Heart left ventricle (tissue), 16 donors: ENCODE measurements around the gene DOP1A. TPM values are rescaled to one million over a fixed set of nuclear protein-coding genes. Genes with fewer than 3 reads are reported as not detected.
"Not testable (repeated sequence)": the region's sequence is repeated elsewhere in the genome, so short reads cannot be mapped to it uniquely, and the experiment has no call there.

Experiments
- ATAC-seq, 4 donors: fragments of 200-7000 bp; cut with Tn5 transposase; one replicate each; pipeline ENCODE4 v1.9.1; 2020 to 2022; ENCODE audit warnings: moderate library complexity in 4 of 4, mild to moderate bottlenecking in 3 of 4, moderate number of reproducible peaks in 1 of 4
- DNase-seq, 5 donors: peaks; one replicate each; pipeline ENCODE4 v3.0.0-alpha.2; 2020
- H3K27ac ChIP-seq, 12 donors: fragments of 200-600 bp; sonication (generic) in 4 of 12; one replicate each; pipeline versions ENCODE4 v1.5.0 to v1.8.0; 2016 to 2022; ENCODE audit warnings: mild to moderate bottlenecking in 2 of 12
- H3K27me3 ChIP-seq, 9 donors: fragments of 200-600 bp; sonication (generic) in 2 of 9; one replicate each; pipeline versions ENCODE4 v1.5.1 to v1.8.0; 2016 to 2022; ENCODE audit warnings: mild to moderate bottlenecking in 3 of 9
- H3K36me3 ChIP-seq, 9 donors: fragments of 200-600 bp; sonication (generic) in 2 of 9; one replicate each; pipeline versions ENCODE4 v1.5.0 to v1.8.0; 2018 to 2022; ENCODE audit warnings: mild to moderate bottlenecking in 2 of 9
- H3K4me1 ChIP-seq, 12 donors: fragments of 200-600 bp; sonication (generic) in 4 of 12; one replicate each; pipeline versions ENCODE4 v1.5.0 to v1.8.0; 2016 to 2022; ENCODE audit warnings: mild to moderate bottlenecking in 3 of 12
- H3K4me3 ChIP-seq, 12 donors: fragments of 200-600 bp; sonication (generic) in 4 of 12; one replicate each; pipeline versions ENCODE4 v1.5.0 to v1.8.0; 2017 to 2022; ENCODE audit warnings: mild to moderate bottlenecking in 9 of 12, moderate library complexity in 4 of 12
- H3K9me3 ChIP-seq, 12 donors: fragments of 200-600 bp; sonication (generic) in 4 of 12; one replicate each; pipeline versions ENCODE4 v1.5.0 to v1.8.0; 2016 to 2022; ENCODE audit warnings: mild to moderate bottlenecking in 1 of 12
- CTCF ChIP-seq, 12 donors: fragments of 200-600 bp; sonication (generic) in 4 of 12; IDR thresholded peaks; one replicate each; pipeline versions ENCODE4 v1.5.0 to v1.8.0; 2018 to 2022; ENCODE audit warnings: antibody characterized with exemption in 12 of 12, mild to moderate bottlenecking in 5 of 12
- POLR2A ChIP-seq, 2 donors: fragments of 450-650 bp; IDR thresholded peaks; one replicate each; pipeline ENCODE4 v1.6.1; 2017; ENCODE audit warnings: antibody characterized with exemption in 2 of 2, mild to moderate bottlenecking in 2 of 2, moderate library complexity in 2 of 2
- WGBS, 4 donors: extraction: QIAGEN DNeasy Blood & Tissue Kit in 2 of 4; methylation state at CpG; one replicate each; pipeline versions ENCODE4 v1.1.5 to v1.1.7; 2013 to 2018; 5-methylcytosine and 5-hydroxymethylcytosine counted together
- intact Hi-C, 10 donors: fragments of 100-400 bp; cut with DNase I; formaldehyde crosslinking; loops; one replicate each; pipeline versions ENCODE4 v1.11.1 to v1.14.2; 2022
- polyA plus RNA-seq, 2 donors: library from polyadenylated mRNA; stranded (reverse); fragments of 200-250 nt; gene quantifications; one replicate each; pipeline ENCODE4 v1.2.3, GENCODE V29; 2013
- total RNA-seq, 9 donors: library from RNA; depleted of rRNA in 2 of 9; stranded (reverse); fragments of >200 nt in 2 of 9; fragmentation: NEBNext Ultra II Directional in 3 of 9; extraction: Animal tissue kit (Norgen Biotek cat#: 25700) in 3 of 9; gene quantifications; one replicate each; pipeline versions ENCODE4 v1.1.0 to v1.2.4, GENCODE V29; 2016 to 2023
- donor health status: ischemic (EF 13 %, LVEDD 7.1; RV severe dilation, severe dysfunction).
- donor health status: healthy with polysubstance abuse.
- donor health status: DM: no; HTN: yes; CAD: no.
- donor health status: DM: no; HTN: no; CAD: no.
- donor health status: ischemic (EF 25% LVEDD 6.9; RV normal size, moderate dysfunction).
- donor health status: ischemic (EF 25% LVEDD 5.7; RV mildly dilated, moderate dysfunction).
- donor health status: healthy.
- donor health status: DM: yes; HTN: yes; CAD: no.
- donor health status: ischemic (EF 35%, LVEDD 5.7; RV mildly dilated, moderate dysfunction).
- donor health status: nonischemic (EF 11% LVEDD 7.7; RV severe dilation, severe dysfunction).
- donor health status: DM: yes; HTN: yes; CAD: no.
- donor health status: PGD.
- donor health status: ischemic (EF 29% LVEDD 5.4; RV normal size, mild dysfunction).
- donor health status: nonischemic (EF 23%, LVEDD 6.1; RV moderate dilation, normal function).

Gene DOP1A
- total and polyA plus RNA-seq, 11 donors: 5.0 to 25.7 (median 22.6) TPM

GRCh38 chr6:83188501-83188900, 121.0 kb downstream of the DOP1A start:
- intact Hi-C loops: no loop called here
- 66 to 72% (median 69%) methylated on average over 3 of the region's 3 CpGs for WGBS, 4 donors

GRCh38 chr6:83190626-83191025, 123.2 kb downstream of the DOP1A start:
- Histone ChIP-seq H3K36me3 (peaks cover 0 to 51% (median 40%) of the 10 kb centered on the region in 9 donors), H3K4me3 (no peak overlapping the region), H3K27me3 (no peaks in the 10 kb centered on the region), H3K4me1 (peaks cover 0 to 29% (median 16%) of the 10 kb centered on the region in 12 donors), H3K27ac (no peak overlapping the region), H3K9me3 (no peaks in the 10 kb centered on the region)
- intact Hi-C loops: loop anchor here in 7 of 10 donors (5.0 to 10.0 kb wide), 5 partner anchors 116 to 946 kb away; partner anchors contain the start of genes DOP1A (in 3 of the 7), IBTK (in 3 of the 7), UBE3D (in 3 of the 7) and TPBG (in 2 of the 7)
- no peak for ATAC-seq
- 91 to 98% (median 96%) methylated on average over 6 of the region's 6 CpGs for WGBS, 4 donors
- TF ChIP-seq CTCF (IDR thresholded peaks at IDR 0.05) (no peak), POLR2A (IDR thresholded peaks at IDR 0.05) (no peak)
- DNase-seq: no peak

More at GRCh38 chr6:83188501-83188900, 121.0 kb downstream of the DOP1A start:
- peaks cover 0 to 65% (median 57%) of the 10 kb centered on the region in 9 donors for H3K36me3 ChIP-seq
- H3K27ac ChIP-seq: no peak overlapping the region
- no peak for DNase-seq
- no peak for ATAC-seq
- H3K9me3 ChIP-seq: no peaks in the 10 kb centered on the region
- no peaks in the 10 kb centered on the region for H3K27me3 ChIP-seq
- H3K4me1 ChIP-seq: peaks cover 0 to 17% (median 8%) of the 10 kb centered on the region in 12 donors
- H3K4me3 ChIP-seq: no peak overlapping the region
- TF ChIP-seq CTCF (IDR thresholded peaks at IDR 0.05) (no peak), POLR2A (IDR thresholded peaks at IDR 0.05) (no peak)

- DNase-seq, H3K27me3 ChIP-seq, H3K27ac ChIP-seq, ATAC-seq, H3K9me3 ChIP-seq: not testable (repeated sequence)
- intact Hi-C loops: loop anchor here in 7 of 10 donors (5.0 to 10.0 kb wide), 5 partner anchors 117 to 947 kb away; partner anchors contain the start of genes DOP1A (in 3 of the 7), IBTK (in 3 of the 7), UBE3D (in 3 of the 7) and TPBG (in 2 of the 7)
- H3K36me3 ChIP-seq: peaks cover 0 to 51% (median 40%) of the 10 kb centered on the region in 9 donors
- peak overlapping the region in 10 of 12 donors; percentile 66 to 99 (median 80) for H3K4me3 ChIP-seq
- H3K4me1 ChIP-seq: peaks cover 0 to 29% (median 16%) of the 10 kb centered on the region in 12 donors
- 90 to 94% (median 93%) methylated on average over 18 of the region's 18 CpGs for WGBS, 4 donors
Measured at GRCh38 chr6:83191974-83192373, 124.5 kb downstream of the DOP1A start.

- H3K4me3 ChIP-seq: peak overlapping the region; percentile 66 to 99 (median 82)
- H3K27me3 ChIP-seq: no peaks in the 10 kb centered on the region
- no peak for ATAC-seq
- TF ChIP-seq POLR2A (IDR thresholded peaks at IDR 0.05) (no peak), CTCF (IDR thresholded peaks at IDR 0.05) (no peak)
- H3K9me3 ChIP-seq: no peaks in the 10 kb centered on the region
- H3K36me3 ChIP-seq: peaks cover 0 to 51% (median 38%) of the 10 kb centered on the region in 9 donors
- peaks cover 0 to 29% (median 16%) of the 10 kb centered on the region in 12 donors for H3K4me1 ChIP-seq
- WGBS, 4 donors: 1 to 3% (median 1%) methylated on average over 4 of the region's 4 CpGs
- intact Hi-C loops: loop anchor here in 7 of 10 donors (5.0 to 10.0 kb wide), 5 partner anchors 118 to 948 kb away; partner anchors contain the start of genes DOP1A (in 3 of the 7), IBTK (in 3 of the 7), UBE3D (in 3 of the 7) and TPBG (in 2 of the 7)
- H3K27ac ChIP-seq: peak overlapping the region in 9 of 12 donors; percentile 72 to 90 (median 79)
- no peak for DNase-seq
Measured at GRCh38 chr6:83192456-83192855, 125.0 kb downstream of the DOP1A start.
